ENCODE data around the gene HNRNPDL.
A peak's percentile ranks its signal among the peaks of the same experiment; 100 is the strongest.

Gene HNRNPDL

DNA sequence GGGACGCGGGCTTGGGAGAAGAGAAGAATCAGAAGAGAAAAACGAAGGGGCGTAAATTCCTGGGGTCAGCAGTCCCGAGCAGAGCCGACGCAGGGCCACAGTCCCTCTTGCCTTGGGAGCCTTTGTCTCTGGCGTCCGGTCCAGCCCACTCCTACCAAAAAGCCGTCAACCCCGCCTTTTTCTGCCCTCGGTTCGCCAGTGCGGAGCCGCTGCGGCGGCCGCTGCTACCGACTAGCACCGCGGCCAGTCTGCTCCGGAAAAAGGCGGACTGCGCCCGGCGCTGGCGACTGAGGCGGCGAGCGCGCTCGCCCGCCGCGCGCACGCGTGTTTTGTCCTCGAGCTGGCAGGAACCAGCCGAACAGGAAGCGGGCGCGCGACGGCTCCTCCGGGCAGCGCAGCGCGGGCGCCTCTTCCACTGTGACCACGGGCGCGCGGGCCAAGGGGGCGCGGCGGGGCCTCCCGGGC lies 502 bp downstream of the HNRNPDL start (continued):
- TF ChIP-seq, protein P1, sequence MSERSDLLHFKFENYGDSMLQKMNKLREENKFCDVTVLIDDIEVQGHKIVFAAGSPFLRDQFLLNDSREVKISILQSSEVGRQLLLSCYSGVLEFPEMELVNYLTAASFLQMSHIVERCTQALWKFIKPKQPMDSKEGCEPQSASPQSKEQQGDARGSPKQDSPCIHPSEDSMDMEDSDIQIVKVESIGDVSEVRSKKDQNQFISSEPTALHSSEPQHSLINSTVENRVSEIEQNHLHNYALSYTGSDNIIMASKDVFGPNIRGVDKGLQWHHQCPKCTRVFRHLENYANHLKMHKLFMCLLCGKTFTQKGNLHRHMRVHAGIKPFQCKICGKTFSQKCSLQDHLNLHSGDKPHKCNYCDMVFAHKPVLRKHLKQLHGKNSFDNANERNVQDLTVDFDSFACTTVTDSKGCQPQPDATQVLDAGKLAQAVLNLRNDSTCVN (tag by site-specific recombination; optimal IDR thresholded peaks at IDR 0.05): peak; percentile 52
- peak; percentile 58; the same call in 1 of the 2 replicates for TF ChIP-seq KLF9 (tag by site-specific recombination; IDR thresholded peaks at IDR 0.05; ENCODE audit: low read depth)
- TF ChIP-seq, protein P2, sequence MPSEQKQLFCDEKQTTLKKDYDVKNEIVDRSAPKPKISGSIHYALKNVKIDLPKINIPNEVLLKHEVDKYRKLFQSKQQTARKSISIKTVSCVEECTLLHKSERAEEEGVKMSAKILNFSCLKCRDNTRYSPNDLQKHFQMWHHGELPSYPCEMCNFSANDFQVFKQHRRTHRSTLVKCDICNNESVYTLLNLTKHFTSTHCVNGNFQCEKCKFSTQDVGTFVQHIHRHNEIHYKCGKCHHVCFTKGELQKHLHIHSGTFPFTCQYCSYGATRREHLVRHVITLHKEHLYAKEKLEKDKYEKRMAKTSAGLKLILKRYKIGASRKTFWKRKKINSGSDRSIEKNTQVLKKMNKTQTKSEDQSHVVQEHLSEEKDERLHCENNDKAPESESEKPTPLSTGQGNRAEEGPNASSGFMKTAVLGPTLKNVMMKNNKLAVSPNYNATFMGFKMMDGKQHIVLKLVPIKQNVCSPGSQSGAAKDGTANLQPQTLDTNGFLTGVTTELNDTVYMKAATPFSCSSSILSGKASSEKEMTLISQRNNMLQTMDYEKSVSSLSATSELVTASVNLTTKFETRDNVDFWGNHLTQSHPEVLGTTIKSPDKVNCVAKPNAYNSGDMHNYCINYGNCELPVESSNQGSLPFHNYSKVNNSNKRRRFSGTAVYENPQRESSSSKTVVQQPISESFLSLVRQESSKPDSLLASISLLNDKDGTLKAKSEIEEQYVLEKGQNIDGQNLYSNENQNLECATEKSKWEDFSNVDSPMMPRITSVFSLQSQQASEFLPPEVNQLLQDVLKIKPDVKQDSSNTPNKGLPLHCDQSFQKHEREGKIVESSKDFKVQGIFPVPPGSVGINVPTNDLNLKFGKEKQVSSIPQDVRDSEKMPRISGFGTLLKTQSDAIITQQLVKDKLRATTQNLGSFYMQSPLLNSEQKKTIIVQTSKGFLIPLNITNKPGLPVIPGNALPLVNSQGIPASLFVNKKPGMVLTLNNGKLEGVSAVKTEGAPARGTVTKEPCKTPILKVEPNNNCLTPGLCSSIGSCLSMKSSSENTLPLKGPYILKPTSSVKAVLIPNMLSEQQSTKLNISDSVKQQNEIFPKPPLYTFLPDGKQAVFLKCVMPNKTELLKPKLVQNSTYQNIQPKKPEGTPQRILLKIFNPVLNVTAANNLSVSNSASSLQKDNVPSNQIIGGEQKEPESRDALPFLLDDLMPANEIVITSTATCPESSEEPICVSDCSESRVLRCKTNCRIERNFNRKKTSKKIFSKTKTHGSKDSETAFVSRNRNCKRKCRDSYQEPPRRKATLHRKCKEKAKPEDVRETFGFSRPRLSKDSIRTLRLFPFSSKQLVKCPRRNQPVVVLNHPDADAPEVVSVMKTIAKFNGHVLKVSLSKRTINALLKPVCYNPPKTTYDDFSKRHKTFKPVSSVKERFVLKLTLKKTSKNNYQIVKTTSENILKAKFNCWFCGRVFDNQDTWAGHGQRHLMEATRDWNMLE (tag by site-specific recombination; conservative IDR thresholded peaks at IDR 0.05; ENCODE audit: low read depth): no peak
- TF ChIP-seq ZNF426 (tag by site-specific recombination; IDR thresholded peaks at IDR 0.05): no peak
- TF ChIP-seq ZFP69B (tag by site-specific recombination; IDR thresholded peaks at IDR 0.05): peak; percentile 11; the same call in 1 of the 2 replicates
- no peak for TF ChIP-seq ZNF16 (tag by site-specific recombination; IDR thresholded peaks at IDR 0.05; ENCODE audit: low read depth)
- peak; percentile 7 for TF ChIP-seq ZNF501 (tag by site-specific recombination; IDR thresholded peaks at IDR 0.05)
- TF ChIP-seq ZNF335 (tag by site-specific recombination; conservative IDR thresholded peaks at IDR 0.05): peak; percentile 77

DNA sequence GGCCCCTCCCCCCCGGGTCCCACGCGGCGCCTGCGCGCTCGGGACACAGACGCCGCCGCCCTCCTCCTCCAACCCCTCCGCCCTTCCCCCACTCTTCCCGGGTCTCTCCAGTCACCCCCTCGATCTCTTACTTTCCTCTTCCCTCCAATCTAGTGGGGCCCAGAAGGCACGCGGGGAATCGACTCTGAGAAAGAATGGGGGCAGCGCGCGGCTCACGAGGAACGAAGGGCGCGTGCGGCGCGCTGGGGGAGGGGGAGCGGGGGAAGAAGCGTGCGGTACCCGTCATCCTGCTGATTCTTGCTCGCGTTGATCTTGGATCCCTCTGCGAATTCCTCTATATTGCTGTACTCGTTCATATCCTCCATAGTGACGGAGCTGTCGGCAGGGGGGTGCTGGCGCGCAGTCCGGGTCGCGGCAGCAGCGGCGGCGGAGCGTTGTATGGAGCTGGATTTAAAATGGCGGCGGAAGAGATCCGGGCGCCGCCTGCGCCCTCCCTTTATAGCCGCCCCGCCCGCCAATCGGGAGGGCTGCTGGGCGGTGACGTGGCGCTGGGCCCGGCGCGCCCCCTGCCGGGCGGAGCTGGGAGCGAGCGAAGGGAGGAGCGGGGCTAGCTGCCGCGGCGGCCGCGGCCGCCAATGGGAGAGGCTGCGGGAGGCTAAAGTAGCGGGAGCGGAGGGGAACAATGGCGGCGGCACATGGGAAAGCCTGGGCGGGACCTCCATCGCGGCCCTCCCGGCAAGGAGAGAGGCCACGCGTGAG lies 1.1 kb downstream of the HNRNPDL start:
- ChIA-PET POLR2A (interaction anchor here (0.7 to 3.2 kb wide), 26 partner anchors 8 to 1027 kb away, joined by 3 to 54 read pairs (median 4); partner anchors contain the start of genes COPS4, COQ2, HELQ and HNRNPD), CTCF (interaction anchor here (0.5 to 1.5 kb wide), 9 partner anchors 9 to 325 kb away, joined by 3 to 9 read pairs (median 5); no protein-coding TSS in a partner anchor)
- peak overlapping the region; percentile 98 for H3K27ac ChIP-seq (ENCODE audit: extremely low read depth, low read depth, low read length)
- H3K4me3 ChIP-seq (ENCODE audit: low read depth, low read length): peak overlapping the region; percentile 96
- H3K4me1 ChIP-seq (ENCODE audit: control insufficient read depth, insufficient read depth, low read length): no peaks in the 10 kb centered on the region
- peaks cover 10 to 52% of the 10 kb centered on the region in 2 experiments; a peak in 2 of 3 replicates for H3K36me3 ChIP-seq (ENCODE audit: control insufficient read depth in 2 of 2, insufficient read depth in 1 of 2, low read length in 2 of 2)
- no peaks in the 10 kb centered on the region for H3K9me3 ChIP-seq (ENCODE audit: control insufficient read depth, insufficient read depth, low read depth, low read length)
- peak; percentile 48; the same call in 1 of the 2 replicates for TF ChIP-seq KLF10 (tag by site-specific recombination; IDR thresholded peaks at IDR 0.05)
- no peak for TF ChIP-seq ZNF645 (tag by site-specific recombination; IDR thresholded peaks at IDR 0.05)
- TF ChIP-seq MYNN (tag by site-specific recombination; IDR thresholded peaks at IDR 0.05; ENCODE audit: borderline replicate concordance): no peak
- TF ChIP-seq KLF7 (tag by site-specific recombination; IDR thresholded peaks at IDR 0.05; ENCODE audit: borderline replicate concordance): peak; percentile 23; the same call in 1 of the 2 replicates
- TF ChIP-seq, protein P3, sequence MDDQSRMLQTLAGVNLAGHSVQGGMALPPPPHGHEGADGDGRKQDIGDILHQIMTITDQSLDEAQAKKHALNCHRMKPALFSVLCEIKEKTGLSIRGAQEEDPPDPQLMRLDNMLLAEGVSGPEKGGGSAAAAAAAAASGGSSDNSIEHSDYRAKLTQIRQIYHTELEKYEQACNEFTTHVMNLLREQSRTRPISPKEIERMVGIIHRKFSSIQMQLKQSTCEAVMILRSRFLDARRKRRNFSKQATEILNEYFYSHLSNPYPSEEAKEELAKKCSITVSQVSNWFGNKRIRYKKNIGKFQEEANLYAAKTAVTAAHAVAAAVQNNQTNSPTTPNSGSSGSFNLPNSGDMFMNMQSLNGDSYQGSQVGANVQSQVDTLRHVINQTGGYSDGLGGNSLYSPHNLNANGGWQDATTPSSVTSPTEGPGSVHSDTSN (CRISPR knock-in tag; IDR thresholded peaks at IDR 0.05): no peak
- TF ChIP-seq ZNF140 (tag by site-specific recombination; IDR thresholded peaks at IDR 0.05): no peak
- TF ChIP-seq, protein P4, sequence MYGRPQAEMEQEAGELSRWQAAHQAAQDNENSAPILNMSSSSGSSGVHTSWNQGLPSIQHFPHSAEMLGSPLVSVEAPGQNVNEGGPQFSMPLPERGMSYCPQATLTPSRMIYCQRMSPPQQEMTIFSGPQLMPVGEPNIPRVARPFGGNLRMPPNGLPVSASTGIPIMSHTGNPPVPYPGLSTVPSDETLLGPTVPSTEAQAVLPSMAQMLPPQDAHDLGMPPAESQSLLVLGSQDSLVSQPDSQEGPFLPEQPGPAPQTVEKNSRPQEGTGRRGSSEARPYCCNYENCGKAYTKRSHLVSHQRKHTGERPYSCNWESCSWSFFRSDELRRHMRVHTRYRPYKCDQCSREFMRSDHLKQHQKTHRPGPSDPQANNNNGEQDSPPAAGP (tag by site-specific recombination; IDR thresholded peaks at IDR 0.05): 0 out of 2 replicates have a peak, but pooled peaks have one; percentile 32
- TF ChIP-seq ZNF830 (tag by site-specific recombination; IDR thresholded peaks at IDR 0.05; ENCODE audit: low read depth): no peak
- TF ChIP-seq ZNF114 (tag by site-specific recombination; IDR thresholded peaks at IDR 0.05): no peak
- no peak for TF ChIP-seq ZFP37 (tag by site-specific recombination; IDR thresholded peaks at IDR 0.05)
- peak; percentile 99 for TF ChIP-seq ZBTB8A (tag by site-specific recombination; IDR thresholded peaks at IDR 0.05)
- no peak for TF ChIP-seq ZNF621 (tag by site-specific recombination; IDR thresholded peaks at IDR 0.05)
- 0 out of 2 replicates have a peak, but pooled peaks have one; percentile 36 for TF ChIP-seq KLF1 (tag by site-specific recombination; IDR thresholded peaks at IDR 0.05)
- TF ChIP-seq ZNF76 (tag by site-specific recombination; IDR thresholded peaks at IDR 0.05; ENCODE audit: borderline replicate concordance, low read depth): 0 out of 2 replicates have a peak, but pooled peaks have one; percentile 15
- TF ChIP-seq SP2 (tag by site-specific recombination; IDR thresholded peaks at IDR 0.05): peak; percentile 66
- peak; percentile 42; the same call in 1 of the 2 replicates for TF ChIP-seq ZNF366 (tag by site-specific recombination; conservative IDR thresholded peaks at IDR 0.05)
- TF ChIP-seq ZFP3 (tag by site-specific recombination; IDR thresholded peaks at IDR 0.05; ENCODE audit: low read depth): no peak
- no peak for TF ChIP-seq ZNF423 (tag by site-specific recombination; IDR thresholded peaks at IDR 0.05)

Measured in HEK293 (cell line).